Nucleus accumbens (tissue), 56 donors: ENCODE data around the gene PYGM.

Experiments
- DNase-seq, 56 donors: peaks; one replicate each; lab custom pipeline; 2025; lab: John Stamatoyannopoulos, UW

PYGM gene

DNA sequence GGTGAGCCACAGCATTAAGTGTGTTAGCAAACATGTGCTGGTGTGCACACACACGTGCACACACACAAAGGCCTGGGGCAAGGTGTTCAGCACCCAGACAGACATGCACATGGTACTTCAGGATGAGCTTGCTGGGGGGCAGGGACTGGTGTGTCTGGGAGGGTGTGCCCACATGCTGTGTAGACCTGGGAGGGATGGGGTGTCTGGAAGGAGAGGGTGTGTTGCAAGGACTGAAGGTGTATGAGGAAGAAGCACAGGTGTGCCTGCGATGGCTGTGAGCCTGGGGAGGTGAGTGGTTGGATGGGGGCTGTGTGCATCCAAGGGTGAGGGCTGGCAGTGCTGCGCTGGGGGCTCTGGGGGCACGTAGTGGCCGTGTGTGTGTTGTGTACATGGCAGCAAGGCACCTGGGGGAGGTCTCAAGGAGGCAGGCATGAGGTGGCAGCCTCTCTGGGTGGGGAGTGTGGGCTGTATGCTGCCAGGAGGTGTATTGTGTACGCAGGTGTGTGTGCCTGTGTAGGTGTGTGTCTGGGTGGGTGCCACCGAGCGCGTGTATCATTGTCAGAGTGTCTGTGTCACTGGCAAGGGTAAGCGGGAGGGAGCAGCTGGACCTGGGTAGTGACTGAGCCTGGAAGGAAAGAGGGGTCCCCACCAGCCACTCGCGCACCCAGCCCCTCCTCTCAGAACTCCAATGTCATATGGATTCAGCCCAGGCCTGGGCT lies 39.0 kb downstream of the PYGM start:
- DNase-seq: peak in 6 of 56 donors; percentile 22 to 53 (median 39)

DNA sequence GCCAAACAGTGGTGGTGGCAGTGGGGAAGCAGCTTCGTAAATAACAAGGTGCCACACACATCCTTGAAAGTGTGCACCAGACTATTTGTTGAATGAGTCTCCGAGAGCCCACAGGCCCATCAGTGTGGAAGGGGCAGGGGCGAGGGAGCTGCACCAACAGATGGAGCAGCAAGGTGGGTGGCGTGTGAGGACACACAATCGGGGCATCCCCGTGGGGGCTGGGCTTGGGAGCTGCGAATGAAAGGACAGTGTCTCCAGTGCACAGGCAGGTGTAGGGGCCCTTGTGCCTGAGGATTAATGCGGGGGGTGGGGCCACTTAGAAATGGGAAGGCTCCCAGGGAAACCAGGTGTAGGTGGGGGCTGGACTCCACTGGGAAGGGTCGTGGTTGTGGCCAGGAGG lies 39.6 kb downstream of the PYGM start:
- DNase-seq: no peak

DNA sequence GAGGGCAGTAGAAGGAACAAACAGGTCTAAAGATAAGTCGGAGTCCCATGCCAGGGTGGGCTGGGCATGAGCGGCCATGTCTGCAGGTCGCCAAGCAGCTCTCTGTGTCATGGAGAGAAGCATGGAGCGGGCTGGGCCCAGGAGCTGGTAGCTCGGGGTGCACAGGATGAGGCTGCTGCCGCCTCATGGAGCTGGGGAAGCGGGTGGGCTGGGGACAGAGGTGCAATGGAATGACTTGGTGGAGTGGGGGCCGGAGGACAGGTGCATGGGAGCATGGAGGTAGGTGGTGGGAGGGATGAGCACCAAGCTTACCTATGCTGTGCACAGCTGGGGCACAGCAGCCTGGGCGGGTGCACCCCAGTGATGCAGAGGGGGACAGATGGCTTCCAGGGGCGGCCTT lies 40.4 kb downstream of the PYGM start:
- DNase-seq: no peak

- DNase-seq: no peak
Measured at GRCh38 chr11:64718780-64719124, 41.0 kb downstream of the PYGM start.

GRCh38 chr11:64718084-64718779 lies 41.5 kb downstream of the PYGM start:
- DNase-seq: no peak

DNA sequence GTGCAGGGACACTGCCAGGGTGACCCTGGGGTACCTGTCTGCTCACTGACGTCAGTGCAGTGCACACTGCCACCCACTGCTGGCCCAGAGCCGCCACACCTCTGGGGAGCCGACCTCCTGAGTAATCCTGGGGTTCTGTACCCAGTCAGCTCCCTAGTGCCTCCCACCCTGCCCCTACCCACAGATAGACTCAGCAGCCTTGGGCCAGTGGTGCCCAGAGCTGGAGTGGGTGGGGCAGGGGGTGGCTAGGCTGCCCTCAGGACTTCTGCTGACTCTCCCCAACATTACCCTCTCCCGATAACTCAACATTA lies 42.6 kb downstream of the PYGM start:
- DNase-seq: no peak

DNA sequence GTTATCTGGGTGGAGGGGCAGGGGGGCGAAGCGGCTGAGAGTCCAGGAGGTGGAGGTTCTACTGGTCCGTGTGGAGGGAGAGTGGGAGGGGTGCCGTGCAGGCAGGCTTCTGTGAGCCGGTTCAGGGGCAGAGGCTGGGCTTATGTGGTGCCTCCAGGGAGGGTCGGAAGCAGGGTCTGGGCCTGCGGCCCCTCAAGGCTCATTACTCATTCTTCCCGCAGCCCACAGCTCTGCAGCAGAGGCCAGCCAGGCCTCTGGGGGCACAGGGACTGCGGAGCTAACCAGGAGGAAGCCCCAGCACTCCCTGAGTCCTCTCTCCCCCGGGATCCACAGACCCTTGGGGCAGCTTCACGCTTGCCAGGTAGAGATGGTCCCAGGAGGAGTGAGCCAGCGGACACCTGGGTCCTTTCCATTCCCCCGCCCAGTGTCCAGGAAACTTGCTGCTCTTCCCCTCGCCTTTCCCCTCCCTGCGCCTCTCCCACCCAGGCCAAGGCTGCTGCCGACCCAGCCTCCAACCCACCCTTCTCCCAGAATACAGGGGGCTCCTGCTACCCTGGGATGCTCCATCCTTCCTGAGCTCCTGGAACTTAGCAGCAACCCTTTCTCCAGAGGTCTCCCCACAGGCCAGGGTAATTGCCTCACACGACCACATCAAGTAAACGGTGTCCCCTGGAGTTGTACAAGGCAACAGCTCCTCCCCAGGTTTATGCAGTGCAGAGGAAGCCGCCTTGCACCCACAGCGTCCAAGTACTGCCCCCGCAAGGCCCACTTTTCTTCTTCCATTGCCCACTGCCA lies 43.1 kb downstream of the PYGM start:
- DNase-seq: no peak

GRCh38 chr11:64715756-64716472 lies 43.9 kb downstream of the PYGM start:
- DNase-seq: no peak

DNA sequence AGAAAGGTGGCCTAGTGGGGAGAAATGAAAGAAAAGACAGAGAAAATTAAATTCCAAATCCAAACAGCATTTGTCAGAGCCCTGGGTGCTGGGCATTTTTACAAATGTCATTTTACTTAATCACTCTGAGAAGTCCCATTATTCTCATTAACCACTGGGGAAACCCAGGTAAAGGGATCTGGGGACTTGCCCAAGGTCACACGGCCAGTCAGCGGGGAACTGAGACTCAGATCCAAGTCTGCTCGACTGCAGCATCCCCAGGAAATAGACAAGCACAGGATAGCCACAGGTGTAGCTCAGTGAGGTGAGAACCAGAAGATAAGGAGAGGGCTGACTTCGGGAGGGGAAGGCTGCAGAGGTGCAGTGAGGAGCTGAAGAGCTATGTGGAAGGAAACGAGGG lies 44.7 kb downstream of the PYGM start:
- no peak for DNase-seq

GRCh38 chr11:64714666-64715065 lies 45.1 kb downstream of the PYGM start:
- DNase-seq: peak in 6 of 56 donors; percentile 18 to 60 (median 35)

DNA sequence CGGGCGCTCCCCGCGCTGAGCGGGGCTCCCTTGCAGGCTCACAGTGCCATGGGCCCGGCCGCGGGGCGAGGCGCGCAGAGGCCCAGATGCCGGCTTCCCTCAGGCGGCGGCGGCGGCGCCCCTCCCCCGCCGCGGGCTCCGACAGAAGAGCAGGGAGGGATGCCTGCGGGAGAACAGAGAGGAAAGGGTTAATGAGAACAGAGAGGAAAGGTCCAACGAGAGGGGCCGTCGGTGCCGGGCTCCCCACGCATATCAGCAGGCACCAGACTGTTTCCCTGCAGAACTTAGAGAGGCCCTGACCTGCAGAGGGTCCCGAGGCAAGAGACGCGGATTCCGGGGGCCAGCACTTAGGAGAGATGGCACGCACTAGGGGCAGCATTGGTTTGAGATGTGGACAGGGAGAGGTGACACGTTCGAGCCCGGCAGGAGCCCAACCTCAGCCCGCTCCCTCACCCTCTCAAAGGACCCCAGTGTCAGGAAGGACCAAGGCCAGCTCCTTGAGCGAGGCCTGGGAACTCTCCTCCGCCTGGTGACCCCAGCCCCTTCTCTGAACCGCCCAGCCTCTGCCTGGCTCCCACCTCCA lies 45.9 kb downstream of the PYGM start:
- no peak for DNase-seq

DNA sequence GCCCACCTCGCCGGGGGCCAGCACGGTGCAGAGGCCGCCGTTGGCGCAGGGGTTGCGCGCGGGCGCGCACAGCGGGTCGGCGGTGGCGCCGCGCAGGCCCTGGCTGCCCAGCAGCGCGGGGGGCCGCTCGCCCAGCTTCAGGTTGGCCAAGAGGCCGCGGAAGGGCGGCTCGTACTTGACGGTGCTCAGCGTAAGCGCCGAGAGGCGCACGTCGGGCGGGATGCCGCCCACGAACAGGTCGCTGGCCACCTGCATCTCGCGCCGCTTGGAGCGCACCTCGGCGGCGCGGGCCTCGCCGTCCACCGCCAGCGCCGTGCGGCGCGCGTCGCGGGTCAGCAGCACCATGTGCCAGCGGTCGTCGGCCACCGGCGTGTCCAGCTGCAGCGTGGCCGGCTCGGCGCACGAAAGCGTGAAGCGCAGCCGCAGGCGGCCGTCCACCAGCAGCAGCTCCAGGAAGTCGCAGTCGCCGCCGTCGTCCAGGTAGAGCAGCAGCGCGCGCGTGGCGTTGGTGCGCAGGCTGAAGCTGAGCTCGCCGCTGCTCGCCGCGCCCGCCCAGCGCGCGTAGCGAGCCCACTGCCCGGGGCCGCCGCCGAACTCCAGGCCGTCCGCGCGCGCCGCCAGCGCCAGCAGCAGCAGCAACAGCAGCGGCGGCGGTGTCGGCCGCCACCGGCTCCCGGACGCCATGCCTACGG lies 46.6 kb downstream of the PYGM start:
- no peak for DNase-seq

DNA sequence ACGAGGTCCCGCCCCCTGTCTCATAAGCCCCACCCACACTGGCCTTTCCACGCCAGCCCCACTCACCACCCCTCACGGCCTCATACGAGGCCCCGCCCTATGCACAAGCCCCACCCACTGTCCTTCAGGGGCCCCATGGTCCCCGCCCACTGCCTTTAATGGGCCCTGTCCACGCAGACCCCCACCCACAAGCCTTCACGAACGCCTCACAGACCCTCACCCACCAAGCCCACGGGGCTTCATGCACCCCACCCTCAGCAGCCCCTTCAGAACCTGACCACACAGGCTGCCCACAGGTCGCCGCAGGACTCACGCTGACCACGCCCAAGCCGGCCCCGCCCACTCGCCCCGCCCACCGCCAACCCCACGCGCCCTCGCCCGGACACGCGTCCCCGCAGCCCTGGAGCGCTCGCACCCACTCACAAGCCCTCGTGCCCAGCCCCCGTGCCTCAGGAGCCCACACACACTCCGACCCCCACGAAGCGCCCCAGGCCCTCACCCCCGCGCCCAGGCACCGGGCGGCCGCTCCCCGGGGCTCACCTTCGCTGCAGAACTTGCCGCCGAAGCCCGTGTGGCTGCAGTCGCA lies 47.3 kb downstream of the PYGM start:
- DNase-seq: peak in 1 of 56 donors; percentile 64

DNA sequence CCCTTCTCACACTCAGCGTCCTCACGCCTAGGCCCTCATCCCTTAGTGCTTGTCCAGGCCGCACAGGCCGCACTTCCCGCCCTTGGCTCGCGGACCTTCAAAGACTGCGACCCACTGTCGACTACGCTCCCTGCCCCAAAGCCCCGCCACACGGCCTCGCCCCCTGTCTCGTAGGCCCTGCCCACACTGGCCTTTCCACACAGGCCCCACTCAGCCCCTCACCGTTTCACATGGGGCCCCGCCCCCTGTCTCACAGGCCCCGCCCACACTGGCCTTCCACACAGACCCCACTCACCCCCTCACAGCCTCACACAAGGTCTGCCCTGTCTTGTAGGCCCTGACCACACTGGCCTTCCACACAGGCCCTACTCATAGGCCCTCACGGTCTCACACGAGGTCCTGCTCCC lies 47.8 kb downstream of the PYGM start:
- DNase-seq: no peak

GRCh38 chr11:64711138-64711955 lies 48.4 kb downstream of the PYGM start:
- DNase-seq: peak in 1 of 56 donors; percentile 34

GRCh38 chr11:64710418-64711137 lies 49.2 kb downstream of the PYGM start:
- no peak for DNase-seq

DNA sequence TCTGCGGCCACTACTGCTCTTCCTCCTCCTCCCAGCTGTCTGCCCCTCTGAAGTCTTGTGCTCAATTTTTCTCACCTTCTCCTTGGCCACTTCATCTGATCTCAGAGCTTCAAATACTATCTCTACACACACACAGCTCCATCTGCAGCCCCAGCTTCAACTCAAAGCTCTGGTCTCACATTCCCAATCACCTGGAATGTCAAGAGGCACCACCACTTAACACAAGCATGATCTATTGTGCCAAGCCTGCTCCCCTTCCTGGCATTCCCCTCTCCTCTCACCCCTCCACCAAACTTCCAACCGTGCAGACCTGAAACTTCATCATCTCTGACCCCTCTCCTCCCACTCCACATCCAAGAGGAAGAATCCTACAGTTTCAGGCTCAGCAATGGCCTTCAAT lies 54.3 kb downstream of the PYGM start:
- DNase-seq: no peak

GRCh38 chr11:64703048-64703447 lies 56.7 kb downstream of the PYGM start:
- DNase-seq: no peak
